NB4 (cell line): Measurements from ENCODE around the gene EML3.
A peak's percentile ranks its signal among the peaks of the same experiment; 100 is the strongest.

ENCODE experiments used
- DNase-seq: peaks from one replicate; pipeline ENCODE4 v3.0.0; 2010; ENCODE audit warnings: low read depth
- H3K4me3 ChIP-seq: one replicate; pipeline ENCODE4 v1.5.1; 2011; ENCODE audit warnings: mild to moderate bottlenecking, low read depth, low read length, moderate library complexity
- CTCF ChIP-seq: IDR thresholded peaks from one replicate; pipeline ENCODE4 v1.5.1; 2012; ENCODE audit warnings: low read depth, low read length
- MAX ChIP-seq: IDR thresholded peaks from 2 replicates; pipeline ENCODE4 v1.6.1; 2011; ENCODE audit warnings: low read depth, low read length
- MYC ChIP-seq: IDR thresholded peaks from 2 replicates; pipeline ENCODE4 v1.6.1; 2011; ENCODE audit warnings: low read depth, low read length
- POLR2A ChIP-seq: IDR thresholded peaks from 2 replicates; pipeline ENCODE4 v1.6.1; 2011; ENCODE audit warnings: mild to moderate bottlenecking; ENCODE audit not compliant: insufficient read length; ENCODE audit errors: extremely low read depth

Gene EML3

GRCh38 chr11:62559204-62559603 is 53.4 kb downstream of the EML3 start:
- no peak for DNase-seq
- H3K4me3 ChIP-seq: no peak overlapping the region
- TF ChIP-seq MAX (no peak), POLR2A (no peak), MYC (no peak), CTCF (no peak)

GRCh38 chr11:62558669-62559068 is 53.9 kb downstream of the EML3 start:
- DNase-seq: no peak
- no peak overlapping the region for H3K4me3 ChIP-seq
- TF ChIP-seq CTCF: no peak
- TF ChIP-seq MYC: no peak
- TF ChIP-seq POLR2A: peak; percentile 15
- no peak for TF ChIP-seq MAX

- no peak for TF ChIP-seq CTCF
- no peak for TF ChIP-seq MYC
- TF ChIP-seq POLR2A: no peak
- no peak for TF ChIP-seq MAX
- DNase-seq: peak; percentile 86
- H3K4me3 ChIP-seq: peak overlapping the region; percentile 5
Observed at GRCh38 chr11:62556875-62557631, 55.5 kb downstream of the EML3 start.

GRCh38 chr11:62556108-62556874 is 56.3 kb downstream of the EML3 start:
- peak overlapping the region; percentile 33 for H3K4me3 ChIP-seq
- peak; percentile 100 for DNase-seq
- TF ChIP-seq MYC: peak; percentile 99
- peak; percentile 97 for TF ChIP-seq MAX
- TF ChIP-seq POLR2A: peak; percentile 19
- TF ChIP-seq CTCF: no peak

- TF ChIP-seq MYC (peak; percentile 74; the same call in 1 of the 2 replicates), POLR2A (no peak)
Observed at GRCh38 chr11:62555464-62556107, 57.0 kb downstream of the EML3 start.

More at GRCh38 chr11:62555464-62556107, 57.0 kb downstream of the EML3 start:
- H3K4me3 ChIP-seq: peak overlapping the region; percentile 33
- DNase-seq: peak; percentile 94
